SK-N-MC (cell line): Measurements from ENCODE around the gene DMAC2.

ENCODE experiments used
- EZH2 ChIP-seq: fragments of 200-600 bp; sonication (generic); IDR thresholded peaks from one replicate; pipeline ENCODE4 v1.6.1; 2017; ENCODE audit warnings: antibody characterized with exemption
- POLR2AphosphoS5 ChIP-seq: IDR thresholded peaks from 2 replicates; pipeline ENCODE4 v1.6.1; 2012; ENCODE audit warnings: mild to moderate bottlenecking, low read depth, low read length, borderline replicate concordance

GRCh38 chr19:41449079-41449864 lies 9.6 kb upstream of the DMAC2 start:
- TF ChIP-seq POLR2AphosphoS5 (no peak), EZH2 (no peak)
